Gastrocnemius medialis (tissue), 4 donors: ENCODE results near the gene SYNRG.

Experiments
- POLR2A ChIP-seq, 2 donors: fragments of 450-650 bp; IDR thresholded peaks; one replicate each; pipeline ENCODE4 v1.6.1; 2017; ENCODE audit warnings: antibody characterized with exemption in 2 of 2, mild to moderate bottlenecking in 2 of 2, moderate library complexity in 2 of 2
- TF ChIP-seq, protein P1 (sequence below), 5 experiments: fragments of 450-650 bp in 3 of 5; fragments of 200-600 bp in 2 of 5; sonication (generic) in 2 of 5; IDR thresholded peaks in 4 of 5; conservative IDR thresholded peaks in 1 of 5; 1 replicate in 4 of 5; 2 replicates in 1 of 5; pipeline ENCODE4 v1.5.1; 2016 to 2019; ENCODE audit warnings: antibody characterized with exemption in 5 of 5, mild to moderate bottlenecking in 3 of 5, moderate library complexity in 3 of 5

- TF ChIP-seq, protein P1, sequence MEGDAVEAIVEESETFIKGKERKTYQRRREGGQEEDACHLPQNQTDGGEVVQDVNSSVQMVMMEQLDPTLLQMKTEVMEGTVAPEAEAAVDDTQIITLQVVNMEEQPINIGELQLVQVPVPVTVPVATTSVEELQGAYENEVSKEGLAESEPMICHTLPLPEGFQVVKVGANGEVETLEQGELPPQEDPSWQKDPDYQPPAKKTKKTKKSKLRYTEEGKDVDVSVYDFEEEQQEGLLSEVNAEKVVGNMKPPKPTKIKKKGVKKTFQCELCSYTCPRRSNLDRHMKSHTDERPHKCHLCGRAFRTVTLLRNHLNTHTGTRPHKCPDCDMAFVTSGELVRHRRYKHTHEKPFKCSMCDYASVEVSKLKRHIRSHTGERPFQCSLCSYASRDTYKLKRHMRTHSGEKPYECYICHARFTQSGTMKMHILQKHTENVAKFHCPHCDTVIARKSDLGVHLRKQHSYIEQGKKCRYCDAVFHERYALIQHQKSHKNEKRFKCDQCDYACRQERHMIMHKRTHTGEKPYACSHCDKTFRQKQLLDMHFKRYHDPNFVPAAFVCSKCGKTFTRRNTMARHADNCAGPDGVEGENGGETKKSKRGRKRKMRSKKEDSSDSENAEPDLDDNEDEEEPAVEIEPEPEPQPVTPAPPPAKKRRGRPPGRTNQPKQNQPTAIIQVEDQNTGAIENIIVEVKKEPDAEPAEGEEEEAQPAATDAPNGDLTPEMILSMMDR (IDR thresholded peaks at IDR 0.05 in 4 of 5, conservative IDR thresholded peaks at IDR 0.05 in 1 of 5): no peak
- no peak for TF ChIP-seq POLR2A (IDR thresholded peaks at IDR 0.05)
These were observed 47.0 kb downstream of the SYNRG start for GRCh38 chr17:37562016-37562745.
